Measurements from ENCODE around the gene AGO1. TPM values are rescaled to one million over a fixed set of nuclear protein-coding genes. Genes with fewer than 3 reads are reported as not detected.

AGO1 gene
- total RNA-seq, result 10 to 100 TPM; 13.1 to 16.0 TPM

DNA sequence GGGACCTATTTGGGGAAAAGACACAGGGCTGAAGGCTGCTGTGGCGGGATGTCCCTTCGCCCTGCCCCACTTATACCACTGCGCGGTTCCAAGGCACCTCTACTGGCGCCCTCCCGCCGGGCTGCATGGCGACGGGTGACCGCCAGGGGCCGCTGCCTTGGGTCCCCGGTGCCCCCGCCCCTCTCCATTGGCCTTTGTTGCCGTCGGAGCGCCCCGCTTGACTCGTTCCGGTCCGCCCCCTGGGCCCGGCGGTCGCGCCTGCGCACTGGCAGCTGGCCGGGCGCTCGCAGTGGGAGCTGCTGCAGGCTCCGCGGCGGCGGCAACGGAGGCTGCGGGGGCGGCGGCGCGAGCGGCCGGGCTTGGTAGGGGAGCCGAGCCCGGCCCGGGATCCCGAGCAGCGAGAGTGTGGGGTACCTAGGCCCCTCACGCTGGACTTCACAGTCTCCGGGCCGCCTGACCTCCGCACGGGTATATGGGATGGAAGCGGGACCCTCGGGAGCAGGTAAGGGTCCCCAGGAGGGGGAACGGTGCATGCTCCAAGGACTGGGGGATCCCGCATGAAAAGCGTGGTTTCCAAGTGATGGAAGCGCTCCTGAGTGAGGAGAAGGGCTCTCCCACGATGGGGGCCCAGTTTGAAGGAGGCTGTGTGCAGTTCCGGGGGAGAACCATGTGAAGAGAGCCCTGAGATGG, at the start of gene AGO1:
Gene AGO1 (plus strand): TSS at position 265 of the 690 bp plus-strand sequence. CDS start 213 bp downstream, at position 478.

DNA sequence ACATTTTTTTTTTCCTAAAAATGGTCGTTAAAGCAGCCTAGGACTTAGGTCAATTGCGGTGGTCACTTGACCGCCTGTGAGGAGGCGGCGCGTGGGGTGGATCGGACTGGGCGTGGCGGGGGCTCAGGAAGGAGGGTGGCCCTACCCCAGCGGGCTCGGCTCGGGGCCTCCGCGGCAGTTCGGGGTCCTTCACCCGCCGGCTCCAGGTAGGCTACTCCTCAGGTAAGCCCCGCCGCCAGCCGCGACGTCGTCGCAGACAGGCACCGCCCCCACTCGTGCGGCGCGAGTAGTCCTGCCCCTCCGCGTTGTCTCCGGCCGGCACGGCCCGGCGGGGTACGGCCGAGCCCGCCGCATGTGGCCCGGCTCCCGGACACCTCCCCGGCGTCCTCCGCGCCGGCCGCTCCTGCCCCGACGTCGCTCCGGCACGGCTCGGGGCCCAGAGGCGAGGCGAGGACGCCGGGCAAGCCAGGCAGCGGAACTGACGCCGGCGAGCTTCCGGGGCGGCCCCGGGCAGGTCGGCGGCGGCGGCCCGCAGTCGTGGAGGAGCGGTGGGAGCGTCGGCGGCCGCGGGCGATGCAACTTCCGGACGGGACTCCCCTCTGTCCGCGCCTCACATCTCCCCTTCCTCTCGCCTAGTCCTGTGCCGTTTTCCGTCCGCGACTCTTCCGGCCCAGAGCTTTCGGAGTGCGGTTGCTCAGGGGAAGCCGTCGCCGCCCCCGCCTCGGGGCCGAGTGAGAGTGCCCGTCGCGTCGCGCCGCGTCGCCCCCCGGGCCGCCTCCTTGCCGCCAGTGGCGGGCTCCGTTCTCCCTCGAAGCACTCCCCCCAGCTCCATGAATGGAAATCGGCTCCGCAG, 47.8 kb downstream of the AGO1 start, which contains the start of gene AGO3:
Gene AGO3 (plus strand): TSS at position 513 of the 853 bp plus-strand sequence. CDS start 322 bp downstream, at position 835.

Other genes with a start within 250 kb of the AGO1 start
- gene PSMB2, start 241.7 kb upstream of the AGO1 start, total RNA-seq, result 10 to 100 TPM; 18.2 to 30.6 TPM
- 10 to 100 TPM; 26.3 to 31.0 TPM for gene C1orf216, start 164.3 kb upstream of the AGO1 start, total RNA-seq
- 10 to 100 TPM in 1 of 2 donors, 1 to 10 TPM in 1; 9.6 to 26.6 TPM for gene CLSPN, start 113.2 kb upstream of the AGO1 start, total RNA-seq
- gene AGO4, start 75.2 kb upstream of the AGO1 start, total RNA-seq, result 10 to 100 TPM; 14.8 to 15.3 TPM
- gene AGO3, start 47.9 kb downstream of the AGO1 start, total RNA-seq, result 1 to 10 TPM; 1.7 to 2.4 TPM
- gene TEKT2, start 200.9 kb downstream of the AGO1 start, total RNA-seq, result not detected
- gene ADPRS, start 205.7 kb downstream of the AGO1 start, total RNA-seq, result 10 to 100 TPM; 23.7 to 27.6 TPM
- under 1 TPM; under 0.01 to 0.34 TPM for gene COL8A2, start 242.0 kb downstream of the AGO1 start, total RNA-seq

All from melanocyte of skin (primary cell).